OCI-LY1 (cell line): ENCODE results near the gene PARS2.

Experiments used
- EZH2 ChIP-seq: fragments of 200-600 bp; sonication (generic), shearing (Covaris generic); IDR thresholded peaks from 2 replicates; pipeline ENCODE4 v1.8.0; 2017; ENCODE audit warnings: borderline replicate concordance, mixed run types, mild to moderate bottlenecking, antibody characterized with exemption, low read length, moderate library complexity, mixed read lengths
- TF ChIP-seq, protein P1 (sequence below): fragments of 200-600 bp; sonication (generic), shearing (Covaris generic); IDR thresholded peaks from 2 replicates; pipeline ENCODE4 v1.5.1; 2017; ENCODE audit warnings: mild to moderate bottlenecking, antibody characterized with exemption, low read length, moderate library complexity, mixed read lengths

DNA sequence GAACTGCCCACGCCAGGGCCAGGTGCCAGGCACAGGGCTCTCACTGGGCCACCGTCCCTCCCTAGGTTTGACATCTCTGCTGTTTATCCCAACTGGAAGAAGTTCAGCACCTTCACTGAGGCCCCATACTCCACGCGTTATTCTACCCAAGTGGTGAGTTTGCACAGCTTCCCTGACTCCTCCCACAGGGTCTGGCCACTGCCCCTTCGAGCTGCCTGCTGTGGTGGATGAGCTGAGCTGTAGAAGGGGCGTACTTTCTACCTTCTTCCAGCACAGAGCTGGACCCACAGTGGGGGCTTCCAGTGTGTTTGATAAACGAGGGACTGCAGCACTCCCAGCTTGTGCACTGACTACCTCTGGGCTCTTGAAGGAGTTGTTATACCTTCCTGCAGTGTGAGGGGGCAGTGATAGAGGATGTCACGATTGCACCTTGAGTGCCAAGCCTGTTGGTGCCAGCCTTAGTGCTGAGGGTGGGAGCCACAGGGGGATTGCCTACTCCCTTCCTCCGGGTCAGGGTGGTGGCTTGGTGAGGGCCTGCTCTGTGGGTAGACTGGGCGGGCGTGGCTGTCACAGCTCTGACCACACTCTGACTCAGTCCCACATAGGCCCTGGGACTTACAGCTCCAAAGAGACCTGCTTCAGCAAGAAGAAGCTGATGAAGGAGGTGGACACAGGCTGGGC, 42.7 kb upstream of the PARS2 start:
- TF ChIP-seq, protein P1, sequence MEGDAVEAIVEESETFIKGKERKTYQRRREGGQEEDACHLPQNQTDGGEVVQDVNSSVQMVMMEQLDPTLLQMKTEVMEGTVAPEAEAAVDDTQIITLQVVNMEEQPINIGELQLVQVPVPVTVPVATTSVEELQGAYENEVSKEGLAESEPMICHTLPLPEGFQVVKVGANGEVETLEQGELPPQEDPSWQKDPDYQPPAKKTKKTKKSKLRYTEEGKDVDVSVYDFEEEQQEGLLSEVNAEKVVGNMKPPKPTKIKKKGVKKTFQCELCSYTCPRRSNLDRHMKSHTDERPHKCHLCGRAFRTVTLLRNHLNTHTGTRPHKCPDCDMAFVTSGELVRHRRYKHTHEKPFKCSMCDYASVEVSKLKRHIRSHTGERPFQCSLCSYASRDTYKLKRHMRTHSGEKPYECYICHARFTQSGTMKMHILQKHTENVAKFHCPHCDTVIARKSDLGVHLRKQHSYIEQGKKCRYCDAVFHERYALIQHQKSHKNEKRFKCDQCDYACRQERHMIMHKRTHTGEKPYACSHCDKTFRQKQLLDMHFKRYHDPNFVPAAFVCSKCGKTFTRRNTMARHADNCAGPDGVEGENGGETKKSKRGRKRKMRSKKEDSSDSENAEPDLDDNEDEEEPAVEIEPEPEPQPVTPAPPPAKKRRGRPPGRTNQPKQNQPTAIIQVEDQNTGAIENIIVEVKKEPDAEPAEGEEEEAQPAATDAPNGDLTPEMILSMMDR, result no peak
- TF ChIP-seq EZH2, result no peak
